ENCODE data around the gene PLCH1.

GRCh38 chr3:155363690-155364070, 381.2 kb downstream of the PLCH1 start:
- TF ChIP-seq CTCF (IDR thresholded peaks at IDR 0.05) = no peak
- TF ChIP-seq EP300 (IDR thresholded peaks at IDR 0.05) = no peak
- no peak for TF ChIP-seq POLR2A (IDR thresholded peaks at IDR 0.05)

All from tibial nerve (tissue), 4 donors.